Activated CD8-positive, alpha-beta T cell treated with anti-CD3 and anti-CD28 coated beads for 36 hours (primary cell): ENCODE data around the gene DTX4. TPM values are rescaled to one million over a fixed set of nuclear protein-coding genes. Genes with fewer than 3 reads are reported as not detected.

ENCODE experiments used
- ATAC-seq: fragments of 200-7000 bp; cut with Tn5 transposase; one replicate; pipeline ENCODE4 v1.10.0; 2021; ENCODE audit warnings: mild to moderate bottlenecking, moderate library complexity
- CTCF ChIA-PET: fragments of 350-600 bp; sonication (Branson Sonifier 250); formaldehyde crosslinking; loops from one replicate; lab custom pipeline; 2021; ENCODE audit warnings: antibody characterized with exemption; lab: Charles Lee
- POLR2A ChIA-PET: fragments of 350-600 bp; sonication (Branson Sonifier 250); formaldehyde crosslinking; loops from one replicate; lab custom pipeline; 2021; ENCODE audit warnings: antibody characterized with exemption; lab: Charles Lee
- DNase-seq: peaks from one replicate; pipeline ENCODE4 v3.0.0-alpha.2; 2020
- H3K27ac Mint-ChIP-seq: one replicate; pipeline ENCODE4 v1.8.0; 2021; ENCODE audit warnings: mild to moderate bottlenecking, mixed read lengths
- H3K27me3 Mint-ChIP-seq: one replicate; pipeline ENCODE4 v1.8.0; 2021; ENCODE audit warnings: mixed read lengths
- H3K36me3 Mint-ChIP-seq: one replicate; pipeline ENCODE4 v1.8.0; 2021; ENCODE audit warnings: low read depth, mixed read lengths
- H3K4me1 Mint-ChIP-seq: one replicate; pipeline ENCODE4 v1.8.0; 2021; ENCODE audit warnings: low read depth, mixed read lengths
- H3K4me3 Mint-ChIP-seq: one replicate; pipeline ENCODE4 v1.8.0; 2021; ENCODE audit warnings: mild to moderate bottlenecking, moderate library complexity, mixed read lengths
- H3K9me3 Mint-ChIP-seq: one replicate; pipeline ENCODE4 v1.8.0; 2021; ENCODE audit warnings: mixed read lengths
- intact Hi-C: fragments of 100-400 bp; cut with micrococcal nuclease; formaldehyde crosslinking; loops from one replicate; pipeline ENCODE4 v1.10.0; 2022
- total RNA-seq, 2 experiments: library from RNA; stranded (reverse); gene quantifications; one replicate each; pipeline ENCODE4 v1.2.3, GENCODE V29; 2021
- TF ChIP-seq, protein P1 (sequence below): fragments of 200-600 bp; IDR thresholded peaks from one replicate; pipeline ENCODE4 v1.8.0; 2022; ENCODE audit warnings: antibody characterized with exemption, mild to moderate bottlenecking

Gene DTX4
- total RNA-seq, 2 experiments from 2014 or later, result 0.16 to 0.29 TPM

DNA sequence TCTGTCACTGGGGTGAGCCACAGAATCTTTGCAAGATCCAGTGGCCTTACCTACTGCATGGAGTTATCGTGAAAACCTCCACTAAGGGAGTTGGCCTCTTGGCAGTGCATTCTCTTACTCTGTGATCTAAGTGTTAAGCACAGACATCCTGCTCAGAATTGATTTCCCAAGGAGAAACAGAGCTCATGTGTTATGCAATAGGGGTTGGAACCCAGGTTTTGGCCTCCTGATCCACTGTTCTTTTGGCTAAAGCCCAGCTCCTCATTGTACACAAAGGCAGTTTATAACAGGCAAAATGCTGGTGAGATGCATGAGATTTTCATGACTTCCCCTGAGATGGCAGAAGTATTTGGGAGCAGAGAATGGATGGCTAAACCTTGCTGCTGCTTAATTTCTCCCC is 11.8 kb downstream of the DTX4 start:
- POLR2A ChIA-PET, result no interaction called here
- TF ChIP-seq, protein P1, sequence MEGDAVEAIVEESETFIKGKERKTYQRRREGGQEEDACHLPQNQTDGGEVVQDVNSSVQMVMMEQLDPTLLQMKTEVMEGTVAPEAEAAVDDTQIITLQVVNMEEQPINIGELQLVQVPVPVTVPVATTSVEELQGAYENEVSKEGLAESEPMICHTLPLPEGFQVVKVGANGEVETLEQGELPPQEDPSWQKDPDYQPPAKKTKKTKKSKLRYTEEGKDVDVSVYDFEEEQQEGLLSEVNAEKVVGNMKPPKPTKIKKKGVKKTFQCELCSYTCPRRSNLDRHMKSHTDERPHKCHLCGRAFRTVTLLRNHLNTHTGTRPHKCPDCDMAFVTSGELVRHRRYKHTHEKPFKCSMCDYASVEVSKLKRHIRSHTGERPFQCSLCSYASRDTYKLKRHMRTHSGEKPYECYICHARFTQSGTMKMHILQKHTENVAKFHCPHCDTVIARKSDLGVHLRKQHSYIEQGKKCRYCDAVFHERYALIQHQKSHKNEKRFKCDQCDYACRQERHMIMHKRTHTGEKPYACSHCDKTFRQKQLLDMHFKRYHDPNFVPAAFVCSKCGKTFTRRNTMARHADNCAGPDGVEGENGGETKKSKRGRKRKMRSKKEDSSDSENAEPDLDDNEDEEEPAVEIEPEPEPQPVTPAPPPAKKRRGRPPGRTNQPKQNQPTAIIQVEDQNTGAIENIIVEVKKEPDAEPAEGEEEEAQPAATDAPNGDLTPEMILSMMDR, result no peak
- DNase-seq, result no peak
- ATAC-seq, result no peak
- no peaks in the 10 kb centered on the region for H3K36me3 Mint-ChIP-seq
- H3K4me3 Mint-ChIP-seq, result no peak overlapping the region
- no peak overlapping the region for H3K27ac Mint-ChIP-seq
- intact Hi-C loops, result no loop called here
- H3K4me1 Mint-ChIP-seq, result no peaks in the 10 kb centered on the region
- H3K9me3 Mint-ChIP-seq, result peaks cover 5% of the 10 kb centered on the region
- CTCF ChIA-PET, result interaction anchor here (0.7 to 11.5 kb wide), 3 partner anchors 10 to 25 kb away, joined by 3 to 180 read pairs (median 8); partner anchors contain the start of gene DTX4
- peaks cover 2% of the 10 kb centered on the region for H3K27me3 Mint-ChIP-seq

DNA sequence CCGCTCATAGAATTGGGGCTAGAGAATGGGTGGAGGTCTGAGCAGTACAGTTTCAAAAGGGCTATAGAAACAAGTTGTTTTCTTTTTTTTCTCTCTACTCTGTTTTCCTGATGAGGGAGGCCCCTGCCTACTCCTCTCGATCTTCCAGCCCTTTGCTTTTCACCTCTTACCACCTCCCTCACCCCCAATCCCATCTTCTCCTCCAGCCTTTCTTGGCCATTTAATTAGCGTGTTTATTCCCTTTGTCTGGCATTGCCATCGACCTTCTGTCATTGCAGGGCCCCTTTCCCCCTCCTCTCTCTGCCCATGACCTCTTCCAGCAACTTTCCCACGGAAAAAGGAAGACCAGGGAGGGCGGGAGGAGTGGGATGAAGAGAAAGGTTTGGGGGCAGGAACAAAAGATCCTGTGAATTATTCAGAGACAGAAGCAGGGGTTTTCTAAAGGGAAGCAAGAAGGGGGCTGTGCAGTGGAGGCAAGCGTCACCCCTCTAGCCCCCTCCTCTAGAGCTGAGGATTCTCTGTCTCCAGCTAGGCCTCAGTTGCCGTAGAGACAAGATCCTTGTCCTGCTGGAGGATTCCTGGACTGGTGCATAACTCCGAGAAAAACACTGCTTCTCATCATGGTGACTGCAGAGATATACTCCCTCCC is 12.9 kb downstream of the DTX4 start:
- ChIA-PET POLR2A (interaction anchor here (1.6 kb wide), 1 partner anchor 10 kb away, joined by 3 read pairs; no protein-coding TSS in a partner anchor), CTCF (interaction anchor here (1.2 to 11.5 kb wide), 9 partner anchors 10 to 148 kb away, joined by 3 to 180 read pairs (median 10); partner anchors contain the start of gene DTX4)
- TF ChIP-seq, protein P1, result no peak
- H3K4me1 Mint-ChIP-seq, result no peaks in the 10 kb centered on the region
- no peak overlapping the region for H3K27ac Mint-ChIP-seq
- H3K27me3 Mint-ChIP-seq, result peaks cover 2% of the 10 kb centered on the region
- DNase-seq (no peak), ATAC-seq (no peak)
- H3K36me3 Mint-ChIP-seq, result no peaks in the 10 kb centered on the region
- no peak overlapping the region for H3K4me3 Mint-ChIP-seq
- no peaks in the 10 kb centered on the region for H3K9me3 Mint-ChIP-seq
- intact Hi-C loops, result no loop called here

DNA sequence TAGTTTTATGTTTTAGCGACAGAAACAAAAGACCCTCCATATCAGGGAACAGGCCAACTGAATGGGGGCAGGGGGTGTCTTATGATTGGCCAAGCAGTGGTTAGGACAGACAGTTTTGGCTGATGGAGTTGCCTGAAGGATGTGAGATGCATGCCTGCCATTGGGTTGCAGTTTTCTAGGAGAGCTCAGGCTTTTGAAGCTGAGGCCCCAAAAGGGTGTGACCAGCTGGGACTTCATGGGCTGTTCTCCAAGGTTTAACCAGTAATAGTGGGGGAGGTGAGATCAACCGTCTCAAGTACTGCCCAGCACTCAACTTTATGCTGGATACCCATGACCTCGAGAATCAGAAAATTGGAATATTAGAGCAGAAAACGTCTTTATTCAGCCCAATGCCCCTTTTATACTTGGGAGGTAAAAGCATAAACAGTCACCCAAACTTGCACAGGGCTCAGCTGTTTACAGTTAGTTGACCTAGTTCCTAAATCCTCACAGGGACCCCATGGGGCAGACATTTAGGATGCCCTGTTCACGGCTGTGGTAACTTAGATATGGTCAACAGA is 13.5 kb downstream of the DTX4 start:
- ChIA-PET CTCF (interaction anchor here (0.6 to 11.5 kb wide), 20 partner anchors 9 to 406 kb away, joined by 3 to 180 read pairs (median 3); partner anchors contain the start of gene DTX4), POLR2A (interaction anchor here (1.6 kb wide), 1 partner anchor 11 kb away, joined by 3 read pairs; no protein-coding TSS in a partner anchor)
- Mint-ChIP-seq H3K27ac (no peak overlapping the region), H3K9me3 (no peaks in the 10 kb centered on the region), H3K4me1 (no peaks in the 10 kb centered on the region), H3K4me3 (no peak overlapping the region), H3K27me3 (peaks cover 2% of the 10 kb centered on the region), H3K36me3 (no peaks in the 10 kb centered on the region)
- DNase-seq (no peak), ATAC-seq (no peak)
- intact Hi-C loops, result no loop called here
- TF ChIP-seq, protein P1, result no peak

DNA sequence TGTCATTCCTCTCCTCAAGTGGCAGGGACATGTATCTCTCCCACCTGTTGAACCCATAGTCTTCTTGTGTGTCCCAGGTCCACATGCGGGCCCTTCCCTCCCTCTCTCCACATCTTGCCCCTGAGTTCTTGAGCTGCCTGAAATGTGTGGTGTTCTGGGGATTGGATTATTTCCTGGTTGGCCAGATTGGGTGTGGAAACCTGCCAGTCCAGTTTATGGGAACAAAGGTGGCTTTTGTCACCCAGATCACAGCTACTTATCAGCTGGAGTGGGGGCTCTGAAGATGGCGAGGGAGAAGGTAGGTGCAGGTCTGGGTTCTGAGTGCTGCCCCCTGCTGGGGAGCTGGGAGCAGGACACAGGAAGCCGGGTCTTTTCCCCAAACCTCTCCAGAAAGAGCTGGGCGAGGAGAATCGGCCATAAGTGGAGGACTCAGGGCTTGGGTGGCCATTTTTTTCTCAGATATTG is 14.2 kb downstream of the DTX4 start:
- TF ChIP-seq, protein P1, result peak; percentile 78
- Mint-ChIP-seq H3K36me3 (no peaks in the 10 kb centered on the region), H3K4me3 (no peak overlapping the region), H3K27me3 (peaks cover 2% of the 10 kb centered on the region), H3K4me1 (peaks cover 2% of the 10 kb centered on the region), H3K27ac (no peak overlapping the region), H3K9me3 (no peaks in the 10 kb centered on the region)
- ChIA-PET POLR2A (interaction anchor here (1.6 kb wide), 1 partner anchor 11 kb away, joined by 3 read pairs; no protein-coding TSS in a partner anchor), CTCF (interaction anchor here (0.6 to 11.5 kb wide), 30 partner anchors 8 to 406 kb away, joined by 3 to 180 read pairs (median 3); partner anchors contain the start of gene DTX4)
- DNase-seq (peak; percentile 65), ATAC-seq (peak; percentile 89)
- intact Hi-C loops, result no loop called here
